Measurements from ENCODE around the gene THSD7B.
"Not testable (repeated sequence)": the region's sequence is repeated elsewhere in the genome, so short reads cannot be mapped to it uniquely, and the experiment has no call there.

Gene THSD7B

GRCh38 chr2:137511526-137511925, 746.2 kb downstream of the THSD7B start:
- no peak for DNase-seq
- no peak for TF ChIP-seq GATA1 (IDR thresholded peaks at IDR 0.05; ENCODE audit: low read depth, low read length)
- TF ChIP-seq POLR2A (IDR thresholded peaks at IDR 0.05; ENCODE audit: low read length), result no peak

GRCh38 chr2:137521653-137522619, 756.6 kb downstream of the THSD7B start:
- TF ChIP-seq GATA1 (IDR thresholded peaks at IDR 0.05; ENCODE audit: low read depth, low read length), result no peak
- no peak for TF ChIP-seq POLR2A (IDR thresholded peaks at IDR 0.05; ENCODE audit: low read length)

GRCh38 chr2:137522620-137523011, 757.3 kb downstream of the THSD7B start:
- no peak for DNase-seq
- no peak for TF ChIP-seq POLR2A (IDR thresholded peaks at IDR 0.05; ENCODE audit: low read length)
- no peak for TF ChIP-seq GATA1 (IDR thresholded peaks at IDR 0.05; ENCODE audit: low read depth, low read length)

More at GRCh38 chr2:137521653-137522619, 756.6 kb downstream of the THSD7B start:
- DNase-seq, result no peak

DNA sequence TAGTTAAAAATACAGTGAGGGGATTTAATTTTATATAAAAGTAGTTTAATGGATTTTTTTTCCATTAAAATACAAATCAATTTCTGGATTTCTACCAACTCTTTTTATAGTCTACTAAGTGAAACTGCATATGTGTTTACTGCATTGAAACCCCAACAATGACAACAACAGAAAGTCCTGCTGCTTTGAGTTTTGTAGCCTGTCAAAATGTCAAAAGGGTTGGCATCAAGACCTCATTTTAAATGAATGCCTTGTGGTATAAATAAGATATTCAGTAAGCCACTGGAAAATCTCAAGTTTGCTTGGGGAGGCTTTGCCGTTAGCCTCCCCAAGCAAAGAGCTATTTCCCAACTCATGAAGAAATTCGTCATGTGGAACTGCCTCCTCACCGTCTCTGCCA, 758.6 kb downstream of the THSD7B start:
- DNase-seq, result no peak
- no peak for TF ChIP-seq POLR2A (IDR thresholded peaks at IDR 0.05; ENCODE audit: low read length)

GRCh38 chr2:137525132-137525531, 759.8 kb downstream of the THSD7B start:
- DNase-seq, result no peak
- TF ChIP-seq GATA1 (IDR thresholded peaks at IDR 0.05; ENCODE audit: low read depth, low read length), result no peak
- no peak for TF ChIP-seq POLR2A (IDR thresholded peaks at IDR 0.05; ENCODE audit: low read length)

GRCh38 chr2:137525641-137526190, 760.4 kb downstream of the THSD7B start:
- no peak for TF ChIP-seq POLR2A (IDR thresholded peaks at IDR 0.05; ENCODE audit: low read length)
- no peak for TF ChIP-seq GATA1 (IDR thresholded peaks at IDR 0.05; ENCODE audit: low read depth, low read length)
- no peak for DNase-seq

- no peak for DNase-seq
- TF ChIP-seq GATA1 (IDR thresholded peaks at IDR 0.05; ENCODE audit: low read depth, low read length) (no peak), POLR2A (IDR thresholded peaks at IDR 0.05; ENCODE audit: low read length) (no peak)
Observed at GRCh38 chr2:137535897-137536296, 770.6 kb downstream of the THSD7B start.

DNA sequence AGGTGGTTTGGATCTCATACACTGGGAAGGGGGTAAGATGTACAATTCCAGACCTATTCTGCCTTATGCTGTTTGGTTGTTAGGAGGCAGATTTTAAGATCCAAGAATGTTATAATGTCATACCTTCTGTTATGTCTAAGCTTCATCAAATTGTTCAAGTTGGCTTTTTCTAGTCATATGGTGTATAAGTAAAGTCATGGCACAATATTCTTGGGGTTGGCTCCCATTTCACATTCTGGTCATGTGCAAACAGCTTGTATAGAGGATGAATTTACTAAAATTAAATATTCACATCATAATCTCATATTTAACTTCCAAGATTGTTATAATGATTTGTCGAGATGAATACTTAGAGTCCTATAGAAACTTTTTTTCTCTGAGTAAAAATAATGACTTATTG, 774.0 kb downstream of the THSD7B start:
- no peak for DNase-seq
- TF ChIP-seq POLR2A (IDR thresholded peaks at IDR 0.05; ENCODE audit: low read length), result no peak
- no peak for TF ChIP-seq GATA1 (IDR thresholded peaks at IDR 0.05; ENCODE audit: low read depth, low read length)

- no peak for DNase-seq
- TF ChIP-seq POLR2A (IDR thresholded peaks at IDR 0.05; ENCODE audit: low read length) (no peak), GATA1 (IDR thresholded peaks at IDR 0.05; ENCODE audit: low read depth, low read length) (no peak)
Observed at GRCh38 chr2:137547842-137548241, 782.5 kb downstream of the THSD7B start.

GRCh38 chr2:137566387-137566786, 801.0 kb downstream of the THSD7B start:
- TF ChIP-seq GATA1 (IDR thresholded peaks at IDR 0.05; ENCODE audit: low read depth, low read length) (no peak), POLR2A (IDR thresholded peaks at IDR 0.05; ENCODE audit: low read length) (no peak)

GRCh38 chr2:137570484-137570883, 805.1 kb downstream of the THSD7B start:
- TF ChIP-seq POLR2A (IDR thresholded peaks at IDR 0.05; ENCODE audit: low read length), result no peak
- TF ChIP-seq GATA1 (IDR thresholded peaks at IDR 0.05; ENCODE audit: low read depth, low read length), result no peak
- DNase-seq, result no peak

More at GRCh38 chr2:137566387-137566786, 801.0 kb downstream of the THSD7B start:
- DNase-seq, result no peak

GRCh38 chr2:137587834-137588233, 822.5 kb downstream of the THSD7B start:
- DNase-seq, result not testable (repeated sequence)

DNA sequence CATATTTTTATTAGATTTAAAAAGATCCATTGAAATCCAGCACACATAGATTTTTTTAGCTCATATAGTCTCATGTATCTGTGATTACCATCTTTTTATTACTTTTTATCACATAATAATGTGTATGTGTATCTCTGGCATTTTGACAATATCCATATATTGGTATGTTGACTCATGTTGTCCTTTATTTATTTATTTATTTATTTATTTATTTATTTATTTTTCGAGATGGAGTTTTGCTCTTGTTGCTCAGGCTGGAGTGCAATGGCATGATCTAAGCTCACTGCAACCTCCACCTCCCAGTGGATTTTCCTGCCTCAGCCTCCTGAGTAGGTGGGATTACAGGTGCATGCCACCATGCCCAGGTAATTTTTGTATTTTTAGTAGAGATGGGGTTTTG, 823.2 kb downstream of the THSD7B start:
- DNase-seq, result not testable (repeated sequence)

DNA sequence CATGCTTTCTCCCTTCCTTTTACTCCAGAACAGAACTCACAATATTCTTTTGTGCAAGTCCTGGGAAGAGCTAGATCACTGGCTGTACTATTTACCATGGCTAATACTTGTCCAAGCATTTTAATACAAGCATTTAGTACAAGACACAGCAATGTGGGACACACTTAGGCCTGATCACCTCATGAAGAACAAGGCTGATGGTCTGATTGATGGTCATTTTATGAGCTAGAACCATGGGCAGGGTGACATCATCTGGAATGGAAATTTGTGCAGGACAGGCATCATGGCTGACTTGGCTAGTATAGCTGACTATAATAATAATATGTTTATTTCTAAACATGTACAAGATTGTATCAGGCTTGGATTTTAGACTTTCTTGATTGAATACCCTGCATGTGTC, 824.8 kb downstream of the THSD7B start:
- TF ChIP-seq POLR2A (IDR thresholded peaks at IDR 0.05; ENCODE audit: low read length) (no peak), GATA1 (IDR thresholded peaks at IDR 0.05; ENCODE audit: low read depth, low read length) (no peak)

GRCh38 chr2:137607722-137608318, 842.5 kb downstream of the THSD7B start:
- no peak for DNase-seq
- TF ChIP-seq GATA1 (IDR thresholded peaks at IDR 0.05; ENCODE audit: low read depth, low read length) (no peak), POLR2A (IDR thresholded peaks at IDR 0.05; ENCODE audit: low read length) (no peak)

More for the DNA sequence above, 824.8 kb downstream of the THSD7B start:
- no peak for DNase-seq

Measured in erythroblast (primary cell).